ENCODE measurements around the gene GPRC5B.

The GPRC5B gene

DNA sequence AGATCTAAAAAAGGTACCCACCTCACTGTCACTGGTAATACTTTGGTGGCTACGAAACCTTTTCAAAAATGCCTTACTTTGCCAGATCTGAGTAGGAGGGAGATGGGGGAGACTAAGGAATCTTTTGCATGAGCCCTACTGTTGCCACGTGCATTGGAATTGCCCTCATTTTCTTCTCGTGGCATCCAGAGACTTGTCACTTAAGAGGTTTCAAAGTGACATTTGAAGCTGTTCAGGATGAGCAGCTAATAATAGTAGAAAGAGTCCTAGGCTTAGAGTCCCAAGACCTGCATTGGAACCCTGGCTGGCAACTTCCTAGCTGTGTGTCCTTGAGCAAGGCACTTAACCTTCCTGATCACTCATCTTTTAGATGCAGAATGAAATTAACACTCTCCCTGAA lies 43.5 kb downstream of the GPRC5B start:
- TF ChIP-seq, protein P1, sequence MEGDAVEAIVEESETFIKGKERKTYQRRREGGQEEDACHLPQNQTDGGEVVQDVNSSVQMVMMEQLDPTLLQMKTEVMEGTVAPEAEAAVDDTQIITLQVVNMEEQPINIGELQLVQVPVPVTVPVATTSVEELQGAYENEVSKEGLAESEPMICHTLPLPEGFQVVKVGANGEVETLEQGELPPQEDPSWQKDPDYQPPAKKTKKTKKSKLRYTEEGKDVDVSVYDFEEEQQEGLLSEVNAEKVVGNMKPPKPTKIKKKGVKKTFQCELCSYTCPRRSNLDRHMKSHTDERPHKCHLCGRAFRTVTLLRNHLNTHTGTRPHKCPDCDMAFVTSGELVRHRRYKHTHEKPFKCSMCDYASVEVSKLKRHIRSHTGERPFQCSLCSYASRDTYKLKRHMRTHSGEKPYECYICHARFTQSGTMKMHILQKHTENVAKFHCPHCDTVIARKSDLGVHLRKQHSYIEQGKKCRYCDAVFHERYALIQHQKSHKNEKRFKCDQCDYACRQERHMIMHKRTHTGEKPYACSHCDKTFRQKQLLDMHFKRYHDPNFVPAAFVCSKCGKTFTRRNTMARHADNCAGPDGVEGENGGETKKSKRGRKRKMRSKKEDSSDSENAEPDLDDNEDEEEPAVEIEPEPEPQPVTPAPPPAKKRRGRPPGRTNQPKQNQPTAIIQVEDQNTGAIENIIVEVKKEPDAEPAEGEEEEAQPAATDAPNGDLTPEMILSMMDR (conservative IDR thresholded peaks at IDR 0.05; ENCODE audit: low read length), result no peak
- no peak for TF ChIP-seq EZH2phosphoT487 (IDR thresholded peaks at IDR 0.05; ENCODE audit: borderline replicate concordance)
- H3K9me2 ChIP-seq (replicated peaks; ENCODE audit: low read depth, low read length), result no peaks in the 10 kb centered on the region
- no peak overlapping the region for H3K4me3 ChIP-seq (ENCODE audit: low read length, poor library complexity, severe bottlenecking)
- H3K4me1 ChIP-seq (ENCODE audit: insufficient read depth, low read length, poor library complexity, severe bottlenecking), result no peaks in the 10 kb centered on the region
- no peak overlapping the region for H2AFZ ChIP-seq (ENCODE audit: low read length)
- no peaks in the 10 kb centered on the region for H3K9me3 ChIP-seq (ENCODE audit: insufficient read depth, low read depth, low read length)
- H3K36me3 ChIP-seq (ENCODE audit: insufficient read depth, low read length), result no peaks in the 10 kb centered on the region
- no peaks in the 10 kb centered on the region for H4K20me1 ChIP-seq (ENCODE audit: insufficient read depth, low read length, poor library complexity, severe bottlenecking)
- no peak overlapping the region for H3K9ac ChIP-seq (ENCODE audit: low read depth, low read length, poor library complexity, severe bottlenecking)
- no peak overlapping the region for H3K4me2 ChIP-seq (ENCODE audit: low read depth, low read length, poor library complexity, severe bottlenecking)
- H3K79me2 ChIP-seq (ENCODE audit: insufficient read depth, low read length), result no peaks in the 10 kb centered on the region
- no peaks in the 10 kb centered on the region for H3K27me3 ChIP-seq (ENCODE audit: insufficient read depth, low read length, poor library complexity, severe bottlenecking)
- H3F3A ChIP-seq (ENCODE audit: low read depth), result no peaks in the 10 kb centered on the region

DNA sequence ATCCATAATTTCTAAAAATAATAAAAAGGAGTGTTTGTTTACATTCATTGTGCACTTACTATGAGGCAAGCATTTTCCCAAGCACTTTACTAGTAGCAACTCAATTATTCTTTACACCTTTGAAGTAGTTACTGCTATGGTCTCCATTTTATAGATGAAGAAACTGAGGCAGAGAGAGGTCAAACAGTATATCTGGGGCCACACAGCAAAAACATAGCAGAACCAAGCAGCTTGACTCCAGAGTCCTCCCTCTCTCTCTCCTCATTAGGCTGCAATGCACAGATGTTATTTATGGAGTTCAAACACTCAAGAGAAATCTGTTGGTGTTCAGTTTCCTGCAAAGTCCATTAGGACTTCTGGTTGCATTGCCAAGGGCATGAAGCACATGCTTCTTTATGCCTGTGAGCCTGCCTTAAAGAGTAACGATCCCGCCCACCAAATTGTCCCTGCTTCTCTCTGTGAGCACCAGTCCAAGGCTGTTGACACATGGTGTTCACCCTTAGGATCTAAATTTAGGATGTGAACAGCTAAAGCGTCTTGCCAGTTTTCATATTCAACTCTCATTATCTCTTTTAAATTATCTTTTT lies 44.0 kb downstream of the GPRC5B start:
- Histone ChIP-seq H3K79me2 (ENCODE audit: insufficient read depth, low read length) (no peaks in the 10 kb centered on the region), H3F3A (ENCODE audit: low read depth) (no peaks in the 10 kb centered on the region), H3K36me3 (ENCODE audit: insufficient read depth, low read length) (no peaks in the 10 kb centered on the region), H3K9ac (ENCODE audit: low read depth, low read length, poor library complexity, severe bottlenecking) (no peak overlapping the region), H3K9me3 (ENCODE audit: insufficient read depth, low read depth, low read length) (no peaks in the 10 kb centered on the region), H3K4me2 (ENCODE audit: low read depth, low read length, poor library complexity, severe bottlenecking) (no peak overlapping the region), H4K20me1 (ENCODE audit: insufficient read depth, low read length, poor library complexity, severe bottlenecking) (no peaks in the 10 kb centered on the region), H3K9me2 (replicated peaks; ENCODE audit: low read depth, low read length) (no peaks in the 10 kb centered on the region), H3K4me1 (ENCODE audit: insufficient read depth, low read length, poor library complexity, severe bottlenecking) (no peaks in the 10 kb centered on the region), H2AFZ (ENCODE audit: low read length) (no peak overlapping the region), H3K27me3 (ENCODE audit: insufficient read depth, low read length, poor library complexity, severe bottlenecking) (no peaks in the 10 kb centered on the region), H3K4me3 (ENCODE audit: low read length, poor library complexity, severe bottlenecking) (no peak overlapping the region)
- TF ChIP-seq, protein P1 (conservative IDR thresholded peaks at IDR 0.05; ENCODE audit: low read length), result no peak
- TF ChIP-seq EZH2phosphoT487 (IDR thresholded peaks at IDR 0.05; ENCODE audit: borderline replicate concordance), result no peak

DNA sequence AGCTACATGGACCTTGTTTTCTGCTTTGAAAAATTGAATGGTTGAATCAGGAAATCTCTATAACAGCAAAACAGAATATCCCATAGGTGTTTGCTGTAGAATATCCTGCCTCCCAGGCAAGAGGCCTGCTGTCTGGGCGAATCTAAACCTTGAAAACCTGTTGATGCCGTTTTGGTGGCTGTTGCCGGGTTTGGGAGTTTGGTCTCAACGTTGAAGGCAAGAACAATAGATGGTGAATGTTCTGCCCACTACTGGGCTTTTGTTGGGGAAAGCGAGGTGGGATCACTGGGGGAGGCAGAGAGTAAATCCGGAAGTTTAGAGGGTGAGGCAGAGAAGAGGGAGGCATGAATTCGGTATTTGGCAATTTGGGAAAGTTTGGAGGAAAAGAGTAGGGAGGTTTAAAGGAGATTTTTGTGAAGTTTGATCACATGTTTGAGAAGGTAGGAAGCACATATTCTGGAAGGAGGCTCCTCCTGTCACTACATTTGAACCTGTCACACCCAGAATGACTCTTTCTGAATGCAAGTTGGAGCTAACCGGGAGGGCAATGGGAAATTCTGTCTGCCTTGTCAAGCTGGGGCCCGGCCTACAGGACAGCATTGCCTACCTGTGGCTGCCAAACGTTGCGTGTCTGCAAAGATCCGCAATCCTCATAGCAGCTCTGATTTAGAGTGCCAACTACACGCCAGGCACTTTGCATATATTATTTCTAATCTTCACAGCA lies 46.5 kb downstream of the GPRC5B start:
- H3K9me2 ChIP-seq (replicated peaks; ENCODE audit: low read depth, low read length), result no peaks in the 10 kb centered on the region
- H3K4me2 ChIP-seq (ENCODE audit: low read depth, low read length, poor library complexity, severe bottlenecking), result no peak overlapping the region
- TF ChIP-seq EZH2phosphoT487 (IDR thresholded peaks at IDR 0.05; ENCODE audit: borderline replicate concordance), result no peak
- TF ChIP-seq, protein P1 (conservative IDR thresholded peaks at IDR 0.05; ENCODE audit: low read length), result no peak
- no peaks in the 10 kb centered on the region for H4K20me1 ChIP-seq (ENCODE audit: insufficient read depth, low read length, poor library complexity, severe bottlenecking)
- H3K9ac ChIP-seq (ENCODE audit: low read depth, low read length, poor library complexity, severe bottlenecking), result no peak overlapping the region
- no peaks in the 10 kb centered on the region for H3K36me3 ChIP-seq (ENCODE audit: insufficient read depth, low read length)
- H3K79me2 ChIP-seq (ENCODE audit: insufficient read depth, low read length), result no peaks in the 10 kb centered on the region
- no peaks in the 10 kb centered on the region for H3K4me1 ChIP-seq (ENCODE audit: insufficient read depth, low read length, poor library complexity, severe bottlenecking)
- H3K27me3 ChIP-seq (ENCODE audit: insufficient read depth, low read length, poor library complexity, severe bottlenecking), result no peaks in the 10 kb centered on the region
- no peak overlapping the region for H2AFZ ChIP-seq (ENCODE audit: low read length)
- no peaks in the 10 kb centered on the region for H3K9me3 ChIP-seq (ENCODE audit: insufficient read depth, low read depth, low read length)
- H3K4me3 ChIP-seq (ENCODE audit: low read length, poor library complexity, severe bottlenecking), result no peak overlapping the region
- no peaks in the 10 kb centered on the region for H3F3A ChIP-seq (ENCODE audit: low read depth)
